ENCODE data around the gene GRIA4.
A peak's percentile ranks its signal among the peaks of the same experiment; 100 is the strongest.

Gene GRIA4

DNA sequence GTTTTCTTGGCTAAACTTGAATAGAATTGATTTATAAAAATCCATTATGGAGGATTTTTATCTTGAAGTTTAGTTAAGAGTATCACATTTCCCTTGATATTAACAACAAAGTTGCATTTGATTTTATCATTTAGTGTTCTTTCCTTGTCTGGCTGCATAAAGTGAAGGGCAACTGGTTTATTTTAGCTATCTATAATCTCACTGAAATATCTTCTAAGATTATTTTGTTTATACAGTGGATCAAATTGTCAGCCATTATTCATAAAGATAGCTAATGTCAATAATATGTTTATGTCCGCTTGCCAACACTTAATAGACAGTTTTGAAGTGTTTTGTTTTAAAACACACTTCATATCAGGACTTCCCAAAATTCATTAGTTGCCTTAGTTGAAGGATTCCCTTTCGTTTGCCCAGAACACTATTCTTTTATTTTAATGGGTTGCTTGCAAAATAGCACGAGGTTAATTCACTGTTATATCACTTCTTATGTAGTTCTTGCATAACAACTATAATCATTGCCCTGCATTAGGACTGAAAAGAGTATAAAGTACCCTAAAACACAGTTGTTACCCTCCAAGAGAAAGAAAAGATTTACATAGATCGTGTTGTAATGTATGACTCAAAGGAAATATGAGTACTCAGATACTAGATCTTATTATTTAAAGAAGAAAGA lies 339.2 kb downstream of the GRIA4 start:
- peaks cover 2% of the 10 kb centered on the region; the same call in 1 of the 2 replicates for H3K4me1 ChIP-seq
- H3K27me3 ChIP-seq, result no peaks in the 10 kb centered on the region
- H3K9me3 ChIP-seq, result no peaks in the 10 kb centered on the region
- H3K36me3 ChIP-seq, result no peaks in the 10 kb centered on the region
- DNase-seq, result no peak
- TF ChIP-seq, protein P1, sequence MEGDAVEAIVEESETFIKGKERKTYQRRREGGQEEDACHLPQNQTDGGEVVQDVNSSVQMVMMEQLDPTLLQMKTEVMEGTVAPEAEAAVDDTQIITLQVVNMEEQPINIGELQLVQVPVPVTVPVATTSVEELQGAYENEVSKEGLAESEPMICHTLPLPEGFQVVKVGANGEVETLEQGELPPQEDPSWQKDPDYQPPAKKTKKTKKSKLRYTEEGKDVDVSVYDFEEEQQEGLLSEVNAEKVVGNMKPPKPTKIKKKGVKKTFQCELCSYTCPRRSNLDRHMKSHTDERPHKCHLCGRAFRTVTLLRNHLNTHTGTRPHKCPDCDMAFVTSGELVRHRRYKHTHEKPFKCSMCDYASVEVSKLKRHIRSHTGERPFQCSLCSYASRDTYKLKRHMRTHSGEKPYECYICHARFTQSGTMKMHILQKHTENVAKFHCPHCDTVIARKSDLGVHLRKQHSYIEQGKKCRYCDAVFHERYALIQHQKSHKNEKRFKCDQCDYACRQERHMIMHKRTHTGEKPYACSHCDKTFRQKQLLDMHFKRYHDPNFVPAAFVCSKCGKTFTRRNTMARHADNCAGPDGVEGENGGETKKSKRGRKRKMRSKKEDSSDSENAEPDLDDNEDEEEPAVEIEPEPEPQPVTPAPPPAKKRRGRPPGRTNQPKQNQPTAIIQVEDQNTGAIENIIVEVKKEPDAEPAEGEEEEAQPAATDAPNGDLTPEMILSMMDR (IDR thresholded peaks at IDR 0.05; ENCODE audit: low read depth, low read length), result no peak
- no peak overlapping the region for H3K4me3 ChIP-seq (ENCODE audit: low read depth, low read length)

DNA sequence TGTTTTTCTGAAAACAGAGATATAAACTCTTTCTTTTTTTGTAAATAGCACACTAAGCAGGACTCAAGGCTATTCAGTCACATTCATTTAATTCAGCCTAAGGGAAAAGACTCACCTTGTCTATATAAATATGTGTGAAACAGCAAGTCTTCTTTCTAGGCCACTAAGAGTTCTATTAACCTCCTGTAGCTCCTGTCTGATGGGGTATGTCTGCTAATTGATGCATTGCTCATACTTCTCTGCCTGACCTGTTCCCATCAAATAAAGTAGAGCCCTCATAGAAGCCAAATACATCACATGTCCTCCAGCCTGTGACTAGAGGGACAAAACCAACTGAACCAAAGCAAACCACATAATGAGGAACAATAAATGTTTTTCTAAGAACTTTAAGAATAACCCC lies 344.0 kb downstream of the GRIA4 start:
- TF ChIP-seq, protein P1 (IDR thresholded peaks at IDR 0.05; ENCODE audit: low read depth, low read length), result no peak
- Histone ChIP-seq H3K4me1 (no peaks in the 10 kb centered on the region), H3K4me3 (ENCODE audit: low read depth, low read length) (no peak overlapping the region), H3K9me3 (no peaks in the 10 kb centered on the region), H3K36me3 (no peaks in the 10 kb centered on the region), H3K27me3 (no peaks in the 10 kb centered on the region)
- no peak for DNase-seq

DNA sequence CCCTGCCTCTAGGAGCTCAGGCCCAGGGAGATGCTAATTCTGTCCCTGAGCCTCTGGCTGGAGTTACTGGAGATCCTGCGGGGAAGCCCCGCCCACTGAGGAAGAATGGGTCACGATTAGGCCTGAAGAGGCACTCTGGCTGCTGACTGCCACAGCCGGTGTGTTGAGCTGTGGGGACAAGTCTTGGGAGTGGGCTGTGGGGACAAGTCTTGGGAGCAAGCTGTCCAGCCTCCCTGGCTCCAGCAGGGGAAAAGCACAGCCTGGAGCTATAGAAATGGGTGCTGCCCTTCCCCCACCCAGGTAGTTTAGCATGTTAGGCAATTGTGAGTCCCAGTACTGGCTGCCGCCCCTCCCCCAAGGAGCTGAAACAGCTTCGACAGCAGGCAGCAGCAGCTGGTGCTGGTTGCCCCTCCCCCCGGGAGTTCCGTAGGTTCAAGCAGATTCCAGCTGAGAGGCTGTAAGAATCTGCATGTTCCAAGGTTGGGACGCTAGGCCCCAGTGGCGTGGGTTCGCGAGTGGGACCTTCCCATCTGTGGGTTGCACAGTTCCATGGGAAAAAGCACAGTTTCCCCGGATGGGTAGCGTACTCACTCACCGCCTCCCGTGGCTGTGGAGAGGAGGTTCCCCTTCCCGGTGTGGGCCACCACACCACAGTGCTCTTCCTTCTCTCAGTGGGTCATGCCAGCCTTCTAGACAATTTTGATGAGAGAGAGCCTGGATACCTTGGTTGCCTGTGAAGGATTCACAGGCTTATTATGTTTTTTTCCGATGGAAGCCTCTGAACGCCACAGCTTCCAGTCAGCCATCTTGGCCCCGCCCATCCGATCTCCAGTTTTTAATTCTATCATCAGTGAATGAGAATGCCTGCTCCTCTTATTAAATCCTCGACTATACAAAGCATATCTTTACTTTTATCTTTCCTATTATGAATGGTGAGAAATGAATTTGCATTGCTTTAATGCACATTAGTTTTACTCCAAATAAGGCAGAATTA lies 350.7 kb downstream of the GRIA4 start:
- Histone ChIP-seq H3K36me3 (no peaks in the 10 kb centered on the region), H3K9me3 (no peaks in the 10 kb centered on the region), H3K4me3 (ENCODE audit: low read depth, low read length) (no peak overlapping the region), H3K4me1 (no peaks in the 10 kb centered on the region; the same call in 1 of the 2 replicates), H3K27me3 (no peaks in the 10 kb centered on the region)
- TF ChIP-seq, protein P1 (IDR thresholded peaks at IDR 0.05; ENCODE audit: low read depth, low read length), result no peak
- DNase-seq, result peak; percentile 48

DNA sequence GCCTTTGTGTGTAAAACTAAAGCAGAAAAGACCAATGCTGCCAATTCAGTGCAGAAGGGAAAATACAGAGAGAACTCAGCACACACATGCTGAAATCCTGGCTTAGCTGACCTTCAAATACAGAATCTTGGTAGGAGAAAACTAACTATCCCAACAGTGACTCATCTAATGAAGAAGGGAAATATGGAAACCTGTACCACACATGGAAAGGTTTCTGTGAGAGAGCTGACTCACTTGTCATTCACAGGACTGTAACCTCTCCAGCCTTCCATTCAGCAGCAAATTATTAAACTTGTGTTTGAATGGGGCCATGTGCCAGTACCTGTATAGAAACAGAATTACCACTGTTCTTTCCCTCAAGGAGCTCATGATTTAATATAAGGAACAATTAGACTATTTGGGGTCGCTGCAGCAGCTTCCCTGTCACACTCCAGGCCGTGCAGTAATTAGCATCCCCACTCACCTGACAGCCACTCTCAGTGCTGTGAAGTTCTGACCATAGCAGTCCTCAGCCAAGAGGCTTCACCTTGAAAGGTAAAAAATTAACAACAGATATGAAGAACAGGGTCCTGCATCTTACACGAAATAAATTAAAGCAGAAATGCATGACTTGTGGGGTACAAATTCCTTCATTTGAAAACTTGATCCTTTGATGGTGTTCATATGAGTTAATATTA lies 358.3 kb downstream of the GRIA4 start:
- Histone ChIP-seq H3K4me3 (ENCODE audit: low read depth, low read length) (no peak overlapping the region), H3K27me3 (no peaks in the 10 kb centered on the region), H3K9me3 (no peaks in the 10 kb centered on the region), H3K4me1 (no peaks in the 10 kb centered on the region), H3K36me3 (no peaks in the 10 kb centered on the region)
- no peak for DNase-seq
- TF ChIP-seq, protein P1 (IDR thresholded peaks at IDR 0.05; ENCODE audit: low read depth, low read length), result no peak

DNA sequence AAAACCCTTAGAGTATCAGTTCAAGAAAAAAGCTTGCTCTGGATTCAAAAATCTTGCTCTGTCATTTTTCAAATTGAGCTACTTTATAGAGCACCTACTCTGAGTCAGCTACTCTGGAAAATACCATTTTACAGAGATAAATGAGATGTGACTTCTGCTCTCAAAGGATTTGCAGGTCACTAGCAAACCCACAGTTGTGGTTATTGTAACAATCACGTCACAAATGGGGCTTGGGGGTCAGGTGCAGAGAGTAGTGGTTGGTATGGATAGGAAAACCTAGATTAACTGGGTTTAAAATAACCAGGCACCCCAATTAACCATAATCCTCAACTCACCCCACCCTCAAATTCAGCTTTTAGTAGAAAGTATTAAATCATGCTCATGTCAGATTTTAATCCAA lies 359.9 kb downstream of the GRIA4 start:
- Histone ChIP-seq H3K4me3 (ENCODE audit: low read depth, low read length) (no peak overlapping the region), H3K9me3 (no peaks in the 10 kb centered on the region), H3K4me1 (no peaks in the 10 kb centered on the region), H3K36me3 (no peaks in the 10 kb centered on the region), H3K27me3 (no peaks in the 10 kb centered on the region)
- TF ChIP-seq, protein P1 (IDR thresholded peaks at IDR 0.05; ENCODE audit: low read depth, low read length), result no peak
- DNase-seq, result no peak

All from BE2C (cell line).